Measurements from ENCODE around the gene SPRYD3. TPM values are rescaled to one million over a fixed set of nuclear protein-coding genes. Genes with fewer than 3 reads are reported as not detected.

The SPRYD3 gene
- total RNA-seq, 1 donor from 2014 or later, result 16.5 TPM

Other genes starting within 250 kb of the SPRYD3 start
- gene KRT79, start 245.1 kb downstream of the SPRYD3 start, total RNA-seq, result not detected in 2 replicates
- gene KRT78, start 230.4 kb downstream of the SPRYD3 start, total RNA-seq, result not detected in 2 replicates
- 9.5 and 11.9 TPM in 2 replicates for gene KRT8, start 174.3 kb downstream of the SPRYD3 start, total RNA-seq
- 257 and 322 TPM in 2 replicates for gene KRT18, start 130.3 kb downstream of the SPRYD3 start, total RNA-seq
- gene EIF4B, start 72.9 kb downstream of the SPRYD3 start, total RNA-seq, result 1,240 and 1,351 TPM in 2 replicates
- 56.2 and 56.5 TPM in 2 replicates for gene TNS2, start 29.3 kb downstream of the SPRYD3 start, total RNA-seq
- 4.9 and 7.0 TPM in 2 replicates for gene IGFBP6, start 18.3 kb upstream of the SPRYD3 start, total RNA-seq
- not detected in 2 replicates for gene SOAT2, start 24.1 kb upstream of the SPRYD3 start, total RNA-seq
- 13.0 and 14.5 TPM in 2 replicates for gene ZNF740, start 101.3 kb upstream of the SPRYD3 start, total RNA-seq
- 2.9 and 6.5 TPM in 2 replicates for gene CSAD, start 101.5 kb upstream of the SPRYD3 start, total RNA-seq
- 0.19 and 0.34 TPM in 2 replicates for gene ITGB7, start 127.9 kb upstream of the SPRYD3 start, total RNA-seq
- gene RARG, start 152.8 kb upstream of the SPRYD3 start, total RNA-seq, result 11.7 and 17.7 TPM in 2 replicates
- 4.8 and 16.5 TPM in 2 replicates for gene ESPL1, start 188.9 kb upstream of the SPRYD3 start, total RNA-seq
- 185 and 491 TPM in 2 replicates for gene PFDN5, start 216.2 kb upstream of the SPRYD3 start, total RNA-seq
- gene MYG1, start 220.3 kb upstream of the SPRYD3 start, total RNA-seq, result 35.2 and 43.1 TPM in 2 replicates
- gene AAAS, start 242.2 kb upstream of the SPRYD3 start, total RNA-seq, result 38.6 and 44.3 TPM in 2 replicates

Measured in dermis blood vessel endothelial cell (primary cell).